GM23338 (cell line): ENCODE results near the gene SLIT1. TPM values are rescaled to one million over a fixed set of nuclear protein-coding genes. Genes with fewer than 3 reads are reported as not detected.

Experiments used
- ATAC-seq: fragments of 200-7000 bp; cut with Tn5 transposase; 3 replicates; pipeline ENCODE4 v1.9.1; 2020
- DNase-seq: peaks from one replicate; pipeline ENCODE4 v3.0.0-alpha.2; 2015; ENCODE audit warnings: low spot score
- H2AFZ ChIP-seq: fragments of 200-600 bp; sonication (generic); 2 replicates; pipeline ENCODE4 v1.8.0; 2016; ENCODE audit warnings: antibody characterized with exemption, mild to moderate bottlenecking, moderate library complexity
- H3F3A ChIP-seq: fragments of 200-600 bp; sonication (generic); replicated peaks from 2 replicates; pipeline ENCODE4 v1.8.0; 2017; ENCODE audit warnings: antibody characterized with exemption, mixed run types, low read depth
- H3K27ac ChIP-seq: fragments of 200-600 bp; sonication (generic); 2 replicates; pipeline ENCODE4 v1.6.1; 2016; ENCODE audit warnings: low read depth
- H3K27me3 ChIP-seq: fragments of 200-600 bp; sonication (generic); 2 replicates; pipeline ENCODE4 v1.8.0; 2016; ENCODE audit warnings: mild to moderate bottlenecking, mixed run types, moderate library complexity; ENCODE audit not compliant: insufficient read depth
- H3K36me3 ChIP-seq: fragments of 200-600 bp; sonication (generic); 2 replicates; pipeline ENCODE4 v1.8.0; 2016; ENCODE audit warnings: mild to moderate bottlenecking; ENCODE audit not compliant: insufficient read depth
- H3K4me1 ChIP-seq: fragments of 200-600 bp; sonication (generic); 2 replicates; pipeline ENCODE4 v1.8.0; 2016; ENCODE audit warnings: mild to moderate bottlenecking, moderate library complexity; ENCODE audit not compliant: insufficient read depth
- H3K4me2 ChIP-seq: fragments of 200-600 bp; sonication (generic); 2 replicates; pipeline ENCODE4 v1.7.1; 2017; ENCODE audit warnings: mixed run types
- H3K4me3 ChIP-seq: fragments of 200-600 bp; sonication (generic); 2 replicates; pipeline ENCODE4 v1.6.1; 2016; ENCODE audit warnings: mixed run types
- H3K79me2 ChIP-seq: fragments of 200-600 bp; sonication (generic); replicated peaks from 2 replicates; pipeline ENCODE4 v1.8.0; 2017; ENCODE audit warnings: mild to moderate bottlenecking; ENCODE audit not compliant: insufficient read depth
- H3K9me2 ChIP-seq: fragments of 200-600 bp; sonication (generic); 2 replicates; pipeline ENCODE4 v1.8.0; 2017; ENCODE audit not compliant: insufficient read depth
- H4K20me1 ChIP-seq: fragments of 200-600 bp; sonication (generic); replicated peaks from 2 replicates; pipeline ENCODE4 v1.8.0; 2017; ENCODE audit warnings: mild to moderate bottlenecking; ENCODE audit not compliant: insufficient read depth
- H3K27ac Mint-ChIP-seq: 2 replicates; pipeline ENCODE4 v1.8.0; 2020; ENCODE audit warnings: inconsistent platforms, mild to moderate bottlenecking, moderate library complexity, mixed read lengths
- H3K27me3 Mint-ChIP-seq: 3 replicates; pipeline ENCODE4 v1.8.0; 2022; ENCODE audit warnings: low read depth, mild to moderate bottlenecking, moderate library complexity, mixed read lengths, inconsistent platforms; ENCODE audit not compliant: insufficient read depth, poor library complexity
- H3K36me3 Mint-ChIP-seq: 3 replicates; pipeline ENCODE4 v1.8.0; 2021; ENCODE audit warnings: low read depth, mild to moderate bottlenecking, inconsistent platforms, moderate library complexity, mixed read lengths
- H3K4me1 Mint-ChIP-seq: 3 replicates; pipeline ENCODE4 v1.8.0; 2020; ENCODE audit warnings: mild to moderate bottlenecking, inconsistent platforms, mixed read lengths
- H3K4me3 Mint-ChIP-seq: 3 replicates; pipeline ENCODE4 v1.8.0; 2021; ENCODE audit warnings: moderate library complexity, mild to moderate bottlenecking, inconsistent platforms, mixed read lengths
- H3K9me3 Mint-ChIP-seq: 3 replicates; pipeline ENCODE4 v1.8.0; 2020; ENCODE audit warnings: moderate library complexity, mild to moderate bottlenecking, inconsistent platforms, mixed read lengths
- CREB1 ChIP-seq: fragments of 250-450 bp; sonication (Bioruptor Pico); IDR thresholded peaks from 2 replicates; pipeline ENCODE4 v1.5.0; 2020; ENCODE audit warnings: low read depth, mild to moderate bottlenecking, moderate library complexity
- CTCF ChIP-seq, 2 experiments: fragments of 200-600 bp in 1 of 2; sonication (generic) in 1 of 2; conservative IDR thresholded peaks; 2 replicates each; pipeline versions ENCODE4 v1.5.1 to v1.6.1; 2016 to 2017; ENCODE audit warnings: antibody characterized with exemption in 2 of 2, low read depth in 2 of 2, mild to moderate bottlenecking in 2 of 2, moderate library complexity in 1 of 2
- EZH2 ChIP-seq: fragments of 200-600 bp; sonication (generic); IDR thresholded peaks from one replicate; pipeline ENCODE4 v1.8.0; 2017; ENCODE audit warnings: antibody characterized with exemption, mild to moderate bottlenecking, low read depth; ENCODE audit not compliant: unreplicated experiment
- JUNB ChIP-seq: IDR thresholded peaks from one replicate; pipeline ENCODE4 v1.6.1; 2016; ENCODE audit warnings: antibody characterized with exemption; ENCODE audit not compliant: unreplicated experiment
- NANOG ChIP-seq: IDR thresholded peaks from 2 replicates; pipeline ENCODE4 v1.6.1; 2016; ENCODE audit warnings: antibody characterized with exemption, borderline replicate concordance
- POLR2AphosphoS5 ChIP-seq: IDR thresholded peaks from 2 replicates; pipeline ENCODE4 v1.6.1; 2016; ENCODE audit warnings: antibody characterized with exemption, low read depth
- STAT1 ChIP-seq: IDR thresholded peaks from one replicate; pipeline ENCODE4 v1.6.1; 2016; ENCODE audit warnings: antibody characterized with exemption; ENCODE audit not compliant: unreplicated experiment
- ZNF114 ChIP-seq: fragments of 250-450 bp; sonication (Bioruptor Pico); IDR thresholded peaks from 2 replicates; pipeline ENCODE4 v1.5.0; 2020; ENCODE audit warnings: mild to moderate bottlenecking, moderate library complexity
- ZNF331 ChIP-seq: fragments of 250-450 bp; sonication (Bioruptor Pico); IDR thresholded peaks from 2 replicates; pipeline ENCODE4 v1.5.0; 2020; ENCODE audit warnings: low read depth, mild to moderate bottlenecking, moderate library complexity
- ZNF462 ChIP-seq: fragments of 250-450 bp; sonication (Bioruptor Pico); IDR thresholded peaks from 2 replicates; pipeline ENCODE4 v1.5.0; 2020; ENCODE audit warnings: mild to moderate bottlenecking, moderate library complexity
- polyA plus RNA-seq: library from polyadenylated mRNA; unstranded; fragments of >200 nt; fragmentation: Nextera tagmentation; extraction: Ambion mirVana; gene quantifications from 2 replicates; pipeline ENCODE4 v1.2.1, GENCODE V29; 2016
- total RNA-seq: library from RNA; depleted of rRNA; stranded (reverse); fragments of >200 nt; shearing (Covaris generic); gene quantifications from 2 replicates; pipeline ENCODE4 v1.2.3, GENCODE V29; 2014

Gene SLIT1
- total and polyA plus RNA-seq, 2 experiments from 2014 or later = 0.76 to 1.7 TPM

DNA sequence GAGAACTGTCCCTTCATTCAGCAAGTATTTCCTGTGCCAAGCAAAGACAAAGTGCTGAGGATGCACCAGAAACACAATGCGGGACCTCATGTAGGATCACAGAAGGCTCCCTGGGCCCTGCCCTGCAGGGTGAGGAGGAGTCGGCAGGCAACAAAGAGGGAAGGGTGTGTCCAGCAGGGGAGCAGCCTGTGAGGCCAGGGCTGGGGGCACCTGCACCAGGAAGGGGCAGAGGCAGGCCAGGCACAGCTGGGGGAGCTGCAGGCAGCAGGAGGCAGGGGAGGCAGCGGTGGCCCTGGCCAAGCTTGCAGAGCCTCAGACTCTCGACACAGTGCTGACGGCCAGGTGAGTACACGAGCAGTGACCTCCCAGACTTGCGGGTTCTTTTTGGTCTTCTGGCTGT lies 123.3 kb downstream of the SLIT1 start:
- no peak for DNase-seq
- H3K36me3 Mint-ChIP-seq = no peaks in the 10 kb centered on the region
- no peak overlapping the region for H3K27ac Mint-ChIP-seq
- peaks cover 11% of the 10 kb centered on the region for H3K27me3 Mint-ChIP-seq
- no peaks in the 10 kb centered on the region for H3K36me3 ChIP-seq
- no peaks in the 10 kb centered on the region for H3F3A ChIP-seq
- no peaks in the 10 kb centered on the region for H3K9me3 Mint-ChIP-seq
- no peak overlapping the region for H3K27ac ChIP-seq
- H4K20me1 ChIP-seq = no peaks in the 10 kb centered on the region
- TF ChIP-seq EZH2 = no peak
- TF ChIP-seq CTCF (conservative IDR thresholded peaks at IDR 0.05; ENCODE audit: low read depth in 2 of 2) = no peak
- TF ChIP-seq POLR2AphosphoS5 = no peak
- no peak for TF ChIP-seq NANOG
- TF ChIP-seq STAT1 = no peak
- TF ChIP-seq ZNF114 (CRISPR knock-in tag) = no peak
- TF ChIP-seq ZNF462 (CRISPR knock-in tag) = no peak
- TF ChIP-seq JUNB = no peak
- TF ChIP-seq CREB1 (CRISPR knock-in tag) = no peak
- TF ChIP-seq ZNF331 = no peak
- H3K4me3 Mint-ChIP-seq = no peak overlapping the region
- peak; percentile 10; the same call in 2 of the 3 replicates for ATAC-seq
- no peak overlapping the region for H3K4me2 ChIP-seq
- no peaks in the 10 kb centered on the region for H3K79me2 ChIP-seq
- no peak overlapping the region for H2AFZ ChIP-seq
- no peaks in the 10 kb centered on the region for H3K9me2 ChIP-seq
- H3K27me3 ChIP-seq = no peaks in the 10 kb centered on the region
- peaks cover 7% of the 10 kb centered on the region for H3K4me1 Mint-ChIP-seq
- no peak overlapping the region for H3K4me3 ChIP-seq
- H3K4me1 ChIP-seq = no peaks in the 10 kb centered on the region; the same call in 1 of the 2 replicates
